HCT116 (cell line): Measurements from ENCODE around the gene SLC16A11. TPM values are rescaled to one million over a fixed set of nuclear protein-coding genes. Genes with fewer than 3 reads are reported as not detected.

Experiments
- ATAC-seq: fragments of 200-7000 bp; cut with Tn5 transposase; 2 replicates; pipeline ENCODE4 v1.9.1; 2020; ENCODE audit warnings: mild to moderate bottlenecking, moderate library complexity
- BruUV-seq: library from RNA; stranded (reverse); fragments of 400-500 nt; replicated peaks from 2 replicates; lab custom pipeline; 2021; lab: Mats Ljungman, UMichigan
- CTCF ChIA-PET: fragments of 300-600 bp; sonication (Branson Sonifier 250); formaldehyde crosslinking; loops from one replicate; lab custom pipeline; 2021; ENCODE audit warnings: antibody characterized with exemption; lab: Charles Lee
- POLR2A ChIA-PET: fragments of 300-600, 350-600 bp; sonication (Branson Sonifier 250); formaldehyde crosslinking; loops from one replicate; lab custom pipeline; 2021; ENCODE audit warnings: antibody characterized with exemption; lab: Charles Lee
- RAD21 ChIA-PET, 2 experiments: fragments of 300-600 bp; sonication (Branson Sonifier 250); formaldehyde crosslinking; loops; one replicate each; lab custom pipeline; 2023; ENCODE audit warnings: low total read pairs in 2 of 2; ENCODE audit not compliant: uncharacterized antibody in 2 of 2, unreplicated experiment in 2 of 2, low non-redundant PET in 1 of 2; lab: Charles Lee
- DNase-seq: peaks from one replicate; pipeline ENCODE4 v3.0.0-alpha.2; 2010; ENCODE audit warnings: low read depth, low spot score
- H2AFZ ChIP-seq: fragments of 200-600 bp; shearing (Covaris generic), sonication (generic); 2 replicates; pipeline ENCODE4 v1.6.1; 2017; ENCODE audit warnings: low read depth, mixed run types, mixed read lengths, antibody characterized with exemption, low read length; ENCODE audit not compliant: poor library complexity, severe bottlenecking
- H3K27ac ChIP-seq: 2 replicates; pipeline ENCODE4 v1.5.1; 2012; ENCODE audit warnings: low read depth, low read length
- H3K27me3 ChIP-seq: fragments of 200-600 bp; sonication (generic); 2 replicates; pipeline ENCODE4 v1.6.1; 2016; ENCODE audit warnings: mixed run types, low read length, mixed read lengths; ENCODE audit not compliant: insufficient read depth
- H3K36me3 ChIP-seq, 2 experiments: fragments of 200-500 bp in 1 of 2; fragments of 200-600 bp in 1 of 2; sonication (Bioruptor generic) in 1 of 2; sonication (generic) in 1 of 2; 2 replicates each; pipeline versions ENCODE4 v1.5.1 to v1.6.1; 2014 to 2016; ENCODE audit warnings: low read length in 2 of 2, inconsistent platforms in 1 of 2, mixed read lengths in 1 of 2, mixed run types in 1 of 2; ENCODE audit not compliant: insufficient read depth in 2 of 2, control insufficient read depth in 1 of 2
- H3K4me1 ChIP-seq, 2 experiments: fragments of 200-600 bp in 1 of 2; sonication (generic) in 1 of 2; 2 replicates each; pipeline versions ENCODE4 v1.5.1 to v1.6.1; 2012 to 2017; ENCODE audit warnings: low read length in 2 of 2, inconsistent platforms in 1 of 2, mild to moderate bottlenecking in 1 of 2, mixed read lengths in 1 of 2, mixed run types in 1 of 2, moderate library complexity in 1 of 2; ENCODE audit not compliant: insufficient read depth in 2 of 2, control insufficient read depth in 1 of 2
- H3K4me2 ChIP-seq: fragments of 200-600 bp; sonication (generic); 2 replicates; pipeline ENCODE4 v1.6.1; 2017; ENCODE audit warnings: mixed run types, low read length, mixed read lengths
- H3K4me3 ChIP-seq, 2 experiments: fragments of 200-600 bp in 1 of 2; sonication (generic) in 1 of 2; replicated peaks in 1 of 2; 2 replicates each; pipeline ENCODE4 v1.5.1; 2011 to 2016; ENCODE audit warnings: low read length in 2 of 2, control low read depth in 1 of 2, low read depth in 1 of 2, mild to moderate bottlenecking in 1 of 2, mixed read lengths in 1 of 2, mixed run types in 1 of 2
- H3K79me2 ChIP-seq: fragments of 200-600 bp; sonication (generic); 2 replicates; pipeline ENCODE4 v1.6.1; 2017; ENCODE audit warnings: mild to moderate bottlenecking, mixed run types, low read length, moderate library complexity, mixed read lengths; ENCODE audit not compliant: insufficient read depth
- H3K9ac ChIP-seq: fragments of 200-600 bp; sonication (generic); 2 replicates; pipeline ENCODE4 v1.6.1; 2016; ENCODE audit warnings: low read length, mixed read lengths
- H3K9me2 ChIP-seq: fragments of 200-600 bp; sonication (generic), shearing (Covaris generic); 2 replicates; pipeline ENCODE4 v1.6.1; 2017; ENCODE audit warnings: mixed run types, mild to moderate bottlenecking, moderate library complexity; ENCODE audit not compliant: insufficient read depth
- H3K9me3 ChIP-seq, 2 experiments: fragments of 200-500 bp in 1 of 2; fragments of 200-600 bp in 1 of 2; sonication (Bioruptor generic) in 1 of 2; sonication (generic) in 1 of 2; 2 replicates each; pipeline ENCODE4 v1.6.1; 2014 to 2017; ENCODE audit warnings: low read length in 2 of 2, mixed read lengths in 2 of 2, inconsistent platforms in 1 of 2, low read depth in 1 of 2, mild to moderate bottlenecking in 1 of 2, mixed run types in 1 of 2, moderate library complexity in 1 of 2; ENCODE audit not compliant: control insufficient read depth in 1 of 2, insufficient read depth in 1 of 2
- H4K20me1 ChIP-seq: fragments of 200-600 bp; sonication (generic), shearing (Covaris generic); 2 replicates; pipeline ENCODE4 v1.6.1; 2017; ENCODE audit warnings: mixed run types, mild to moderate bottlenecking, moderate library complexity; ENCODE audit not compliant: insufficient read depth
- CBX3 ChIP-seq: IDR thresholded peaks from 2 replicates; pipeline ENCODE4 v1.6.1; 2012; ENCODE audit warnings: low read depth
- EZH2 ChIP-seq: fragments of 200-600 bp; sonication (generic); IDR thresholded peaks from 2 replicates; pipeline ENCODE4 v1.6.1; 2017; ENCODE audit warnings: antibody characterized with exemption, mixed run types
- EZH2phosphoT487 ChIP-seq: fragments of 200-600 bp; IDR thresholded peaks from 2 replicates; pipeline ENCODE4 v1.6.1; 2018; ENCODE audit warnings: antibody characterized with exemption, borderline replicate concordance
- FOSL1 ChIP-seq: IDR thresholded peaks from 2 replicates; pipeline ENCODE4 v1.6.1; 2012; ENCODE audit warnings: low read depth
- JUND ChIP-seq: IDR thresholded peaks from 2 replicates; pipeline ENCODE4 v1.6.1; 2012
- RAD21 ChIP-seq: IDR thresholded peaks from 2 replicates; pipeline ENCODE4 v1.6.1; 2012; ENCODE audit warnings: low read depth, mild to moderate bottlenecking
- SIN3A ChIP-seq: IDR thresholded peaks from 2 replicates; pipeline ENCODE4 v1.6.1; 2012; ENCODE audit warnings: low read depth
- SP1 ChIP-seq: IDR thresholded peaks from 2 replicates; pipeline ENCODE4 v1.6.1; 2012; ENCODE audit warnings: low read depth
- SRF ChIP-seq: IDR thresholded peaks from 2 replicates; pipeline ENCODE4 v1.6.1; 2012; ENCODE audit warnings: low read depth
- TCF7L2 ChIP-seq: IDR thresholded peaks from 2 replicates; pipeline ENCODE4 v1.7.0; 2011; ENCODE audit warnings: borderline replicate concordance, inconsistent platforms; ENCODE audit not compliant: insufficient read depth, insufficient read length; ENCODE audit errors: extremely low read depth
- YY1 ChIP-seq: IDR thresholded peaks from 2 replicates; pipeline ENCODE4 v1.6.1; 2011; ENCODE audit warnings: low read length, low read depth, moderate library complexity, mild to moderate bottlenecking; ENCODE audit not compliant: insufficient replicate concordance; ENCODE audit errors: extremely low read depth
- ZFX ChIP-seq: fragments of 450-650 bp; IDR thresholded peaks from 2 replicates; pipeline ENCODE4 v1.6.1; 2017
- ZNF274 ChIP-seq: fragments of 200-500 bp; sonication (Bioruptor generic); IDR thresholded peaks from 2 replicates; pipeline ENCODE4 v1.6.1; 2014; ENCODE audit warnings: mild to moderate bottlenecking, low read depth, low read length, inconsistent platforms
- intact Hi-C: fragments of 100-400 bp; cut with micrococcal nuclease; formaldehyde crosslinking; loops from 2 replicates; pipeline ENCODE4 v1.10.0; 2022
- total RNA-seq: library from RNA; stranded (reverse); gene quantifications from one replicate; pipeline ENCODE4 v1.2.1, GENCODE V29; 2021; ENCODE audit not compliant: unreplicated experiment
- TF ChIP-seq, protein P1 (sequence below): IDR thresholded peaks from 2 replicates; pipeline ENCODE4 v1.6.1; 2012; ENCODE audit warnings: low read depth

The SLC16A11 gene
- total RNA-seq, 1 experiment from 2014 or later = not detected

DNA sequence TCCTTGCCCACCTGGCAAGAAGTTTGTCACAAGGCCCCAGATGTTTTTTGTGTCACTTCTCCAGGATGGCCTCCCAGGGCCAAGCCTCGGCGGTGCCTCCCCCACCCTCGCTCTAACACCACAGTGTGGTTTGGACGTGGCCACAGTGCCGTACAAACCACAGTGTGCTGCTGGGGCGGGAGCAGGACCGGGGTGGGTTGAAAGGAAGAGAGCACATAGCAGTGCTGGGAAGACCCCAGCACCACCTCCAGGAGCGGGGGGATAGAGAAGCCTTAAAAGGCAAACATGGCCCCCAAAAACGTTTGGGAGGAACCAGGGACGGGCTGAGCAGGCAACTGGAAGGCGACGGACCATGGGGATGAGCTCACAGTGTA is 26.1 kb downstream of the SLC16A11 start:
- H3K9ac ChIP-seq = no peak overlapping the region
- no peaks in the 10 kb centered on the region for H3K9me2 ChIP-seq
- H3K9me3 ChIP-seq = no peaks in the 10 kb centered on the region
- POLR2A ChIA-PET = no interaction called here
- peaks cover 16% of the 10 kb centered on the region for H3K79me2 ChIP-seq
- H3K36me3 ChIP-seq = no peaks in the 10 kb centered on the region
- H3K27ac ChIP-seq = no peak overlapping the region
- TF ChIP-seq JUND = no peak
- no peak for TF ChIP-seq EZH2phosphoT487
- TF ChIP-seq ZNF274 = no peak
- no peak for TF ChIP-seq SRF
- no peak for TF ChIP-seq TCF7L2
- TF ChIP-seq, all 23 proteins: peak for 0
- Histone ChIP-seq H3K4me1 (peaks cover 10 to 42% of the 10 kb centered on the region in 2 experiments; a peak in 3 of 4 replicates), H2AFZ (no peak overlapping the region), H3K4me2 (no peak overlapping the region), H4K20me1 (no peaks in the 10 kb centered on the region), H3K27me3 (no peaks in the 10 kb centered on the region), H3K4me3 (no peak overlapping the region)
- DNase-seq (no peak), ATAC-seq (no peak)
- intact Hi-C loops = no loop called here
- RAD21 ChIA-PET = interaction anchor here in 1 of 2 experiments (0.7 kb wide), 1 partner anchor 174 kb away, joined by 7 read pairs; no protein-coding TSS in a partner anchor
- BruUV-seq = no TSS peak
- CTCF ChIA-PET = no interaction called here

DNA sequence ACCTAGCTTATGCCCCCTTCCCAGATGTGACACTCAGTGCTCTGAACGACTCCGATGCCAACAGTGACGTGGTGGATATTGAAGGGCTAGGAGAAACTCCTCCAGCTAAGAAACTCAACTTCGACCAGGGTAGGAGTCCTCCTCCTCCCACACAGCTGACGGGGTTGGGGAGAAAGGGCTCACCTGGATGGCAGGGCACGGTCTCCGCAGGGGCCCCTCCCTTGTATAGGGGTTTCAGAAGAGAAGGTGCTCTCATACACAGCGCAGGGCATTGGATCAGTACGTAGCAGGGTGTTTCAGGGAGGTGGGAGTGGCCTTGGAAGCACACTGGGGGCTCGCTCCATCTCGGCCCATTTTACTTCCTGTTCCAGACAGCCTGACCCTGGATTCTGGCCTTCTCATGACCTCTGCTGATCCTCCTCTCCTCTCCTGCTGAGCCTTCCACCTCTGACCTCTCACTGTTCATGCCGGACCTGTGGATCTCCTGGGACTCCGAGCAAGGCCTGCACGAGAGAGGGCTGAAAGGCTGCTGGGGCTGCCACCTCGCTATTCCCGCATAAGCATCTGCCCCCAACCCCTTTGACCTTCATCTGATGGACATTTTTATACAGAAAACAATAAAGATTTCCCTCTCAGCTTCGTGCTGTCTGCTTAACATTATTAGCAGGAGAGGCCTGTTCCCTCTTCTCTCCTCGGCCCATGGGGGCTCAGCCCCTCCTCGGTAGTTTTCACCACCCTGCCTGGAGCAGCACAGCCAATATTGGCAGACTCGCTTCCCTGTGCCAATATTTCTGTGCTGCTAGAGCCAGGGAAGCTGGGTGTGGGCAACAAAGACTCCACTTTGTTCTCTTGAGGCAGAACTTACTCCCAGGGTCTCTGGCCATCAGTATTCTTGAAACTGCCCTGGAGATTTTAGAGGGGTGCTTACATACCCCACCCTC is 26.7 kb downstream of the SLC16A11 start:
- ChIA-PET RAD21 (interaction anchor here in 1 of 2 experiments (0.7 kb wide), 1 partner anchor 174 kb away, joined by 7 read pairs; no protein-coding TSS in a partner anchor), POLR2A (no interaction called here), CTCF (no interaction called here)
- Histone ChIP-seq H3K27me3 (no peaks in the 10 kb centered on the region), H3K36me3 (no peaks in the 10 kb centered on the region), H4K20me1 (no peaks in the 10 kb centered on the region), H3K4me3 (no peak overlapping the region), H3K9me2 (no peaks in the 10 kb centered on the region), H3K4me2 (no peak overlapping the region), H3K9me3 (no peaks in the 10 kb centered on the region), H3K79me2 (peaks cover 21% of the 10 kb centered on the region), H2AFZ (no peak overlapping the region), H3K27ac (no peak overlapping the region), H3K9ac (no peak overlapping the region), H3K4me1 (peaks cover 8 to 37% of the 10 kb centered on the region in 2 experiments; a peak in 3 of 4 replicates)
- intact Hi-C loops = no loop called here
- no TSS peak for BruUV-seq
- no peak for ATAC-seq
- no peak for DNase-seq
- TF ChIP-seq ZNF274 (no peak), ZFX (no peak), SIN3A (no peak), FOSL1 (no peak), SRF (no peak), EZH2phosphoT487 (no peak), EZH2 (no peak), RAD21 (no peak), SP1 (no peak), JUND (no peak), TCF7L2 (no peak), YY1 (no peak), CBX3 (no peak)
- TF ChIP-seq, protein P1, sequence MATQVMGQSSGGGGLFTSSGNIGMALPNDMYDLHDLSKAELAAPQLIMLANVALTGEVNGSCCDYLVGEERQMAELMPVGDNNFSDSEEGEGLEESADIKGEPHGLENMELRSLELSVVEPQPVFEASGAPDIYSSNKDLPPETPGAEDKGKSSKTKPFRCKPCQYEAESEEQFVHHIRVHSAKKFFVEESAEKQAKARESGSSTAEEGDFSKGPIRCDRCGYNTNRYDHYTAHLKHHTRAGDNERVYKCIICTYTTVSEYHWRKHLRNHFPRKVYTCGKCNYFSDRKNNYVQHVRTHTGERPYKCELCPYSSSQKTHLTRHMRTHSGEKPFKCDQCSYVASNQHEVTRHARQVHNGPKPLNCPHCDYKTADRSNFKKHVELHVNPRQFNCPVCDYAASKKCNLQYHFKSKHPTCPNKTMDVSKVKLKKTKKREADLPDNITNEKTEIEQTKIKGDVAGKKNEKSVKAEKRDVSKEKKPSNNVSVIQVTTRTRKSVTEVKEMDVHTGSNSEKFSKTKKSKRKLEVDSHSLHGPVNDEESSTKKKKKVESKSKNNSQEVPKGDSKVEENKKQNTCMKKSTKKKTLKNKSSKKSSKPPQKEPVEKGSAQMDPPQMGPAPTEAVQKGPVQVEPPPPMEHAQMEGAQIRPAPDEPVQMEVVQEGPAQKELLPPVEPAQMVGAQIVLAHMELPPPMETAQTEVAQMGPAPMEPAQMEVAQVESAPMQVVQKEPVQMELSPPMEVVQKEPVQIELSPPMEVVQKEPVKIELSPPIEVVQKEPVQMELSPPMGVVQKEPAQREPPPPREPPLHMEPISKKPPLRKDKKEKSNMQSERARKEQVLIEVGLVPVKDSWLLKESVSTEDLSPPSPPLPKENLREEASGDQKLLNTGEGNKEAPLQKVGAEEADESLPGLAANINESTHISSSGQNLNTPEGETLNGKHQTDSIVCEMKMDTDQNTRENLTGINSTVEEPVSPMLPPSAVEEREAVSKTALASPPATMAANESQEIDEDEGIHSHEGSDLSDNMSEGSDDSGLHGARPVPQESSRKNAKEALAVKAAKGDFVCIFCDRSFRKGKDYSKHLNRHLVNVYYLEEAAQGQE = no peak
